ACC112 (cell line): Measurements from ENCODE around the gene ADGRL1.

Experiments used
- H2AFZ ChIP-seq: fragments of 200-600 bp; sonication (generic); one replicate; pipeline ENCODE4 v1.6.0; 2017; ENCODE audit warnings: antibody characterized with exemption, low read length; ENCODE audit not compliant: unreplicated experiment
- H3K27ac ChIP-seq: fragments of 200-600 bp; sonication (generic); 2 replicates; pipeline ENCODE4 v1.5.1; 2014; ENCODE audit warnings: low read depth, mild to moderate bottlenecking, antibody characterized with exemption, low read length, moderate library complexity
- H3K27me3 ChIP-seq: fragments of 200-600 bp; sonication (generic); 2 replicates; pipeline ENCODE4 v1.6.1; 2014; ENCODE audit warnings: mild to moderate bottlenecking, antibody characterized with exemption, low read length, moderate library complexity, mixed read lengths; ENCODE audit not compliant: insufficient read depth
- H3K36me3 ChIP-seq: fragments of 200-600 bp; sonication (generic); 2 replicates; pipeline ENCODE4 v1.6.1; 2016; ENCODE audit warnings: mild to moderate bottlenecking, antibody characterized with exemption, low read length, moderate library complexity, mixed read lengths; ENCODE audit not compliant: insufficient read depth
- H3K4me1 ChIP-seq: fragments of 200-600 bp; sonication (generic); one replicate; pipeline ENCODE4 v1.6.1; 2016; ENCODE audit warnings: low read length, mixed read lengths; ENCODE audit not compliant: insufficient read depth, unreplicated experiment, control insufficient read depth
- H3K4me3 ChIP-seq: fragments of 200-600 bp; sonication (generic); 2 replicates; pipeline ENCODE4 v1.5.1; 2014; ENCODE audit warnings: mild to moderate bottlenecking, low read depth, low read length
- H3K79me2 ChIP-seq: fragments of 200-600 bp; sonication (generic); one replicate; pipeline ENCODE4 v1.6.0; 2016; ENCODE audit warnings: low read length; ENCODE audit not compliant: control insufficient read depth, unreplicated experiment, insufficient read depth

The ADGRL1 gene

DNA sequence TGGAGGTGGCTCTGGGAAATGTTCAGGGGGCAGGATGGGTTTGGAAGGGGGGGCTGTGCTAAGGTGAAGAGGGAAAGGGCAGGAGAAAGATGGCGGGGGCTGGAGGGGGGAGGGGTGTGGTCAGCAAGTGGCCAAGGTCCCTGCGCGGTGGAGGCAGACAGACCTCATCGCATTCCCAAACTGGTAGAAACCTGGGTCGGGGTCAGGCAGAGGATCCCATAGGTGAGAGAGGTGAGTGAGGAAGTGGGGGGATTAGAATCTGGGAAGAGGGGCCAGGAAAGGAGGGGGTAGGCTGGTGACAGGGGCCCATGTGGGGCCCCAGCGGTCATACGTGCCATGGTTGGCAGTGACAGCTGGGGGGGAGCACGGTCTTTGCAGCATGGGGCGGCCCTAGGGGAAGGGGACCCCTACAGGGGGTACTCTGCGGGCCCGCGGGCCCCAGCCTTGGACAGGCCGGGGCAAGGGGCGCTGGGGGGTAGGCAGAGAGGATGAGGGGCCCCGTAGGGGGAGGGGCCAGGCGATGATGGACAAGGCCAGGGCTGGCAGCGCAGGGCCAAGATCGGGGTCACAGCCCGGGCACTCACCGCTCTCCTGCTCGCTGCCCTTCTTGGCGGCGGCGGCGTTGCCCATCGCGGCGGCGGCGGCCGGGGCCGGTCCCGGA is 88.9 kb downstream of the ADGRL1 start:
- Histone ChIP-seq H2AFZ (no peak overlapping the region), H3K27me3 (no peaks in the 10 kb centered on the region), H3K4me1 (peaks cover 36% of the 10 kb centered on the region), H3K4me3 (peak overlapping the region; percentile 96), H3K27ac (peak overlapping the region; percentile 48; the same call in 1 of the 2 replicates), H3K79me2 (peaks cover 50% of the 10 kb centered on the region), H3K36me3 (no peaks in the 10 kb centered on the region)

- peak overlapping the region; percentile 48; the same call in 1 of the 2 replicates for H3K27ac ChIP-seq
- no peaks in the 10 kb centered on the region for H3K27me3 ChIP-seq
- no peaks in the 10 kb centered on the region for H3K36me3 ChIP-seq
- H2AFZ ChIP-seq: no peak overlapping the region
- peaks cover 38% of the 10 kb centered on the region for H3K4me1 ChIP-seq
- peak overlapping the region; percentile 96 for H3K4me3 ChIP-seq
- H3K79me2 ChIP-seq: peaks cover 55% of the 10 kb centered on the region
These were observed 89.4 kb downstream of the ADGRL1 start for GRCh38 chr19:14116525-14116917.

GRCh38 chr19:14115756-14116155 is 90.2 kb downstream of the ADGRL1 start:
- Histone ChIP-seq H3K36me3 (no peaks in the 10 kb centered on the region), H3K79me2 (peaks cover 60% of the 10 kb centered on the region), H3K27me3 (no peaks in the 10 kb centered on the region), H3K4me1 (peaks cover 38% of the 10 kb centered on the region), H3K4me3 (peak overlapping the region; percentile 96), H3K27ac (peak overlapping the region; percentile 55), H2AFZ (no peak overlapping the region)

DNA sequence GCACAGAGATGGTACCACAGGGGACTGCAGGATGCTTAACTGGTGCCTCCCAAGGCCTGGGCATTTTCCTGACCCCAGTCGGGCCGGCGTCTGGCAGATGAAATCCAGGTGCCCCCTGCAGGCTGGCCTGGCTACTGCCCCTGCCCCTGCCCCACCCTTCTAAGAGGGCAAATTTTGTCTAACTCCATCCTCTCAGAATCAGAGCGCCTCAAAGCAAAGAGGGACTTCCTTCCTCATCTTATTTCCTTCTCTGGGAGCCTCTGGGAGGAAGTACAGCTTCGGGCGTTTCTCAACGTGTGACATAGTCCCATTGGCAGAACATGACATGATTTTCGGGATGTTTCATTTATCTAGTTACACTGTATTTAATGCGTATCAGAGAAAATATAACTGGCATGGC is 91.1 kb downstream of the ADGRL1 start:
- Histone ChIP-seq H3K27ac (no peak overlapping the region), H3K36me3 (no peaks in the 10 kb centered on the region), H3K79me2 (peaks cover 63% of the 10 kb centered on the region), H3K27me3 (no peaks in the 10 kb centered on the region), H3K4me3 (no peak overlapping the region), H2AFZ (no peak overlapping the region), H3K4me1 (peaks cover 38% of the 10 kb centered on the region)

- H3K27ac ChIP-seq: no peak overlapping the region
- H3K27me3 ChIP-seq: no peaks in the 10 kb centered on the region
- peaks cover 63% of the 10 kb centered on the region for H3K79me2 ChIP-seq
- no peak overlapping the region for H3K4me3 ChIP-seq
- H2AFZ ChIP-seq: no peak overlapping the region
- no peaks in the 10 kb centered on the region for H3K36me3 ChIP-seq
- H3K4me1 ChIP-seq: peaks cover 38% of the 10 kb centered on the region
These were observed 91.5 kb downstream of the ADGRL1 start for GRCh38 chr19:14114439-14114838.

DNA sequence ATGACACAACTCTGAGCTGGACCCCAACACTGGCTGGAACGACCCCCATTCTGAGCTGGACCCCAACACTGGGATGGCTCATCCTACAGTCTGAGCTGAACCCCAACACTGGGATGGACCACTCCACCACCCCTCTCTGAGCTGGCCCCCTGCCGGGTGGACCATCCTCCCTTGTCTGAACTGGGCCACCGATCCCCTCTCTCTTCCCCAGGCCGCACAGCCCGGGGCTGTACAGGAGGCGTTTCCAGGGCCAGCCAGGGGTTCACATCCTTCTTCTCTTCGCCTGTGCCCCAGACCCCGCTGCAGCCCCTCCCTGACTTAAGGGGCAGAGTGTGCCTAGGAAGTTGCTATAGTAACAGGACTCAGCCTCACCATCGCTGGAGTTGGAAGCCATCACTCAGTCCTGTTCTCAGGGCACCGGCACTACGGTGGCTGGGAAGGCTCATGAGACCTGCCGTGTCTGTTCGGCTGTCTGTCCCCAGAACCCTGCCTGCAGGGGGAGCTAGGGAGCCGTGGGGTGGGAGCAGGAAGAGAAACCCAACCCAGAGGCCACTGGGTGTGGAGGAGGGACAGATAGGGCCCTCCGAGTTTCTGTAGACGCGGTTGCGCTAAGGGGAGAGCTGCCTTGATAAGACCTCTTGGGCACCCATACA is 92.1 kb downstream of the ADGRL1 start:
- peak overlapping the region; percentile 65 for H3K27ac ChIP-seq
- no peak overlapping the region; the same call in 1 of the 2 replicates for H3K4me3 ChIP-seq
- no peaks in the 10 kb centered on the region for H3K27me3 ChIP-seq
- peaks cover 33% of the 10 kb centered on the region for H3K4me1 ChIP-seq
- no peak overlapping the region for H2AFZ ChIP-seq
- H3K36me3 ChIP-seq: no peaks in the 10 kb centered on the region
- peaks cover 63% of the 10 kb centered on the region for H3K79me2 ChIP-seq

DNA sequence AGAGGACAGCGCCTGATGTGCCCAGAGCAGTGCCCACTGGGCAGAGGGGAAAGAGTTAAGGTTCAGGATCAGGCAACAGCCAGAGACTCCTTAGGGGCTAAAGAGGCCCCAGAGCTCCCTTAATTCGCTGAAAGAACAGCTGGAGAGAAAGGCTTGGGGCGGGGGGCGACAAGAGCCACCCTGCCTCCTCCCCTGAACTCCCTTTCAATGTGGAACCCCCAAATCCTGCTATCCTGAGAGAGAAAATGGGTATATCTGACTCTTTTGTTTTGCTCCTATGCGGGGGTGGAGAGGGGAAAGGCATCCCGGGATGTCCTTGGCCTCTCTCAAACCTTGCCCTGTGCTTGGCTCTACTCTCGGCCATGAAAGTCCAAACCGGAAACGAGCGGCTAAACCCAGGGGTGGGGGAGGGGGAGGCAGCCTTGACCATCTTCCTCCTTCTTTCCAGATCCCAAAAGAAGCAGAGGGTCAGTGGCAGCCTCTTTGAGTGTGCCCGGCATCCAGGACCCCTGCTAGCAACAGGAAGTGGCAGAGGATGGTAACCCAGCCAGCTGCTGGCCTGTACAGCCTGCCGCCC is 93.1 kb downstream of the ADGRL1 start:
- H3K27me3 ChIP-seq: no peaks in the 10 kb centered on the region
- H3K4me3 ChIP-seq: peak overlapping the region; percentile 69
- peak overlapping the region; percentile 65 for H3K27ac ChIP-seq
- H2AFZ ChIP-seq: peak overlapping the region; percentile 32
- no peaks in the 10 kb centered on the region for H3K36me3 ChIP-seq
- peaks cover 63% of the 10 kb centered on the region for H3K79me2 ChIP-seq
- peaks cover 26% of the 10 kb centered on the region for H3K4me1 ChIP-seq

GRCh38 chr19:14112051-14112808 is 93.7 kb downstream of the ADGRL1 start:
- peak overlapping the region; percentile 69 for H3K4me3 ChIP-seq
- H2AFZ ChIP-seq: no peak overlapping the region
- H3K79me2 ChIP-seq: peaks cover 62% of the 10 kb centered on the region
- H3K4me1 ChIP-seq: peaks cover 26% of the 10 kb centered on the region
- H3K36me3 ChIP-seq: no peaks in the 10 kb centered on the region
- H3K27ac ChIP-seq: peak overlapping the region; percentile 65
- no peaks in the 10 kb centered on the region for H3K27me3 ChIP-seq

DNA sequence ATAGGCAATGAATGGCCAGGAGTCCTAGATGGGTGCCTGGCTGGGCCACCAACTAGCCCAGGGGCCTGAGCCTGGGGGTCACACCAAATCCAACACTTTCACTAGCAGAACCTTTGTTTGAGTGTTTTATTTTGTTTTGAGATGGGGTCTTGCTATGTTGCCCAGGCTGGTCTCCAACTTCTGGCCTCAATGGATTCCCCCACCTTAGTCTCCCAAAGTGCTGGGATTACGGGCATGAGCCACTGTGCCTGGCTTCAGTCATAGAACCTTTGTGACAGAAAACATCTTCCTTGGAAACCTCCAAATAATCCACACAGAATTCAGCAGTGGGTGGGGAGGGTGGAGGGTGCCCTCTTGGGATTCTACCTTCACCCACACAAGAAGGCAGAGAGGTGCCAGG is 94.5 kb downstream of the ADGRL1 start:
- no peak overlapping the region for H3K27ac ChIP-seq
- peaks cover 54% of the 10 kb centered on the region for H3K79me2 ChIP-seq
- peaks cover 26% of the 10 kb centered on the region for H3K4me1 ChIP-seq
- H3K4me3 ChIP-seq: 0 out of 2 replicates have a peak overlapping the region, but pooled peaks have one; percentile 29
- no peaks in the 10 kb centered on the region for H3K36me3 ChIP-seq
- no peak overlapping the region for H2AFZ ChIP-seq
- H3K27me3 ChIP-seq: no peaks in the 10 kb centered on the region

DNA sequence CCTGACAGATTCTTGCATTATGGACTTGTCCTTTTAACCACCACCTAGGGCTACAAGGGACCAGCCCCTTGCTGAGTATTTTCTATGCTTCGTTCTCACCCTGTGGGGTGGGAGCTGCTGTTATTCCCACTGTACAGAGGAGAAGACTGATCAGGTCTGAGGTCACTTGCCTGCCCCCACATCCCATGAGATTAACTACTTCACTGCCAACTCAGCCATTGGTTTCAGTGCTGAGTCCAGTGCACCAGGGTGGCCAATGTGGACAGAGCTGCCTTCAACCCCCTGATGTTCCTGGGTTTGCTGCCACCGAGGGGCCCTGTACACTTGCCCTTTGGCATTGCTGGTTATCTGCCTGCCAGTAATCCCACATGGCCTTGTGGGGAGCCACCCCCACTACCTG is 95.3 kb downstream of the ADGRL1 start:
- Histone ChIP-seq H3K4me3 (no peak overlapping the region), H3K27me3 (no peaks in the 10 kb centered on the region), H3K4me1 (peaks cover 22% of the 10 kb centered on the region), H3K79me2 (peaks cover 46% of the 10 kb centered on the region), H3K27ac (no peak overlapping the region), H2AFZ (no peak overlapping the region), H3K36me3 (no peaks in the 10 kb centered on the region)
